RWPE1 (cell line): ENCODE measurements around the gene THAP3.
"Not testable (repeated sequence)": the region's sequence is repeated elsewhere in the genome, so short reads cannot be mapped to it uniquely, and the experiment has no call there.

Experiments
- CTCF ChIA-PET: fragments of 350-600 bp; sonication (Branson Sonifier 250); formaldehyde crosslinking; extraction: SDS; loops from one replicate; lab custom pipeline; 2021; lab: Yijun Ruan, JAX
- POLR2A ChIA-PET: fragments of 400-600 bp; formaldehyde crosslinking; extraction: SDS; loops from one replicate; lab custom pipeline; 2020; ENCODE audit warnings: antibody characterized with exemption; ENCODE audit not compliant: low non-redundant PET; lab: Yijun Ruan, JAX
- DNase-seq: peaks from one replicate; pipeline ENCODE4 v3.0.0; 2012; ENCODE audit warnings: low spot score
- H3K27ac ChIP-seq: fragments of 450-650 bp; 2 replicates; pipeline ENCODE4 v1.5.1; 2017
- CTCF ChIP-seq: fragments of 450-650 bp; conservative IDR thresholded peaks from 2 replicates; pipeline ENCODE4 v1.5.1; 2017; ENCODE audit warnings: low read depth, mild to moderate bottlenecking

THAP3 gene

GRCh38 chr1:6657138-6657537 lies 32.5 kb downstream of the THAP3 start:
- H3K27ac ChIP-seq = peak overlapping the region; percentile 12; the same call in 1 of the 2 replicates
- ChIA-PET POLR2A (no interaction called here), CTCF (no interaction called here)
- DNase-seq = no peak
- TF ChIP-seq CTCF = no peak

- DNase-seq = no peak
- POLR2A ChIA-PET = no interaction called here
- CTCF ChIA-PET = no interaction called here
- no peak for TF ChIP-seq CTCF
- H3K27ac ChIP-seq = no peak overlapping the region
Observed at GRCh38 chr1:6658359-6659060, 33.8 kb downstream of the THAP3 start.

- DNase-seq = no peak
- no peak overlapping the region for H3K27ac ChIP-seq
- no peak for TF ChIP-seq CTCF
- POLR2A ChIA-PET = no interaction called here
- CTCF ChIA-PET = no interaction called here
Observed at GRCh38 chr1:6660415-6661049, 35.9 kb downstream of the THAP3 start.

- not testable (repeated sequence) for DNase-seq, H3K27ac ChIP-seq
- ChIA-PET POLR2A (interaction anchor here (0.7 kb wide), 1 partner anchor 25 kb away, joined by 6 read pairs; no protein-coding TSS in a partner anchor), CTCF (interaction anchor here (0.6 kb wide), 2 partner anchors 12 to 20 kb away, joined by 3 to 8 read pairs; no protein-coding TSS in a partner anchor)
Observed at GRCh38 chr1:6662468-6662867, 37.8 kb downstream of the THAP3 start.

- ChIA-PET POLR2A (no interaction called here), CTCF (interaction anchor here (0.6 kb wide), 1 partner anchor 243 kb away, joined by 3 read pairs; no protein-coding TSS in a partner anchor)
- TF ChIP-seq CTCF = no peak
Observed at GRCh38 chr1:6666696-6667095, 42.0 kb downstream of the THAP3 start.

GRCh38 chr1:6667139-6667538 lies 42.5 kb downstream of the THAP3 start:
- ChIA-PET CTCF (interaction anchor here (0.6 kb wide), 1 partner anchor 244 kb away, joined by 3 read pairs; no protein-coding TSS in a partner anchor), POLR2A (no interaction called here)
- DNase-seq = no peak
- no peak for TF ChIP-seq CTCF
- H3K27ac ChIP-seq = no peak overlapping the region

More at GRCh38 chr1:6666696-6667095, 42.0 kb downstream of the THAP3 start:
- DNase-seq = no peak
- no peak overlapping the region for H3K27ac ChIP-seq

GRCh38 chr1:6668503-6668902 lies 43.8 kb downstream of the THAP3 start:
- POLR2A ChIA-PET = no interaction called here
- TF ChIP-seq CTCF = no peak
- CTCF ChIA-PET = interaction anchor here (0.7 kb wide), 1 partner anchor 540 kb away, joined by 4 read pairs; no protein-coding TSS in a partner anchor

More at GRCh38 chr1:6668503-6668902, 43.8 kb downstream of the THAP3 start:
- DNase-seq = no peak
- no peak overlapping the region for H3K27ac ChIP-seq
